ENCODE data around the gene CNTNAP4. TPM values are rescaled to one million over a fixed set of nuclear protein-coding genes. Genes with fewer than 3 reads are reported as not detected.

Gene CNTNAP4
- total RNA-seq, 1 donor from 2014 or later = not detected

DNA sequence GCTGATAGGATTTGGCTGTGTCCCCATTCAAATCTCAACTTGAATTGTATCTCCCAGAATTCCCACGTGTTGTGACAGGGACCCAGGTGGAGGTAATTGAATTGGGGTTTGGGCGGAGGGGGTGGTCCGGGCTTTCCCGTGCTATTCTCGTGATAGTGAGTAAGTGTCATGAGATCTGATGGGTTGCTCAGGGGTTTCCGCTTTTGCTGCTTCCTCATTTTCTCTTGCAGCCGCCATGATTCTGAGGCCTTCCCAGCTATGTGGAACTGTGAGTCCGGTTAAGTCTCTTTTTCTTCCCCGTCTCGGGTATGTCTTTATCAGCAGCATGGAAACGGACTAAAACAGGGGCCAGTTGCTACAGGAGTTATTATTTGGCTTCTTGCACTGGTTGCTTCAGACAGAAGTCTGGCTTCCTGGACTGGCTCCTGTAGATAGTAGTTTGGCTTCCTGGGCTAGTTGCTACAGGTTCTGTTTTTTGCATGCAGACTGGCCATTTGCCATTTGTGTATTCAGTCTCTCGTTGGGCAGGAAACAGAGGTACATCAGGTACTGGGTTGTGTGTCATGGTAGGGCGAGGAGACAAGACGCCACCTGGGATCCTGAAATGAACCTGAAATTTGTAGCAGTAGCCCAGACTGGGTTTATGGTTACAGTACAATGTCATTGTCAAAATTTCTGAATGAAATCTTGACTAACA lies 32.6 kb downstream of the CNTNAP4 start:
- Histone ChIP-seq H3K4me3 (no peak overlapping the region), H3K9me3 (no peaks in the 10 kb centered on the region), H3K4me1 (no peaks in the 10 kb centered on the region), H3K27me3 (no peaks in the 10 kb centered on the region), H3K27ac (no peak overlapping the region), H3K36me3 (no peaks in the 10 kb centered on the region)
- intact Hi-C loops (cut with DNase I) = no loop called here
- ATAC-seq (no peak), DNase-seq (no peak)
- TF ChIP-seq, protein P1, sequence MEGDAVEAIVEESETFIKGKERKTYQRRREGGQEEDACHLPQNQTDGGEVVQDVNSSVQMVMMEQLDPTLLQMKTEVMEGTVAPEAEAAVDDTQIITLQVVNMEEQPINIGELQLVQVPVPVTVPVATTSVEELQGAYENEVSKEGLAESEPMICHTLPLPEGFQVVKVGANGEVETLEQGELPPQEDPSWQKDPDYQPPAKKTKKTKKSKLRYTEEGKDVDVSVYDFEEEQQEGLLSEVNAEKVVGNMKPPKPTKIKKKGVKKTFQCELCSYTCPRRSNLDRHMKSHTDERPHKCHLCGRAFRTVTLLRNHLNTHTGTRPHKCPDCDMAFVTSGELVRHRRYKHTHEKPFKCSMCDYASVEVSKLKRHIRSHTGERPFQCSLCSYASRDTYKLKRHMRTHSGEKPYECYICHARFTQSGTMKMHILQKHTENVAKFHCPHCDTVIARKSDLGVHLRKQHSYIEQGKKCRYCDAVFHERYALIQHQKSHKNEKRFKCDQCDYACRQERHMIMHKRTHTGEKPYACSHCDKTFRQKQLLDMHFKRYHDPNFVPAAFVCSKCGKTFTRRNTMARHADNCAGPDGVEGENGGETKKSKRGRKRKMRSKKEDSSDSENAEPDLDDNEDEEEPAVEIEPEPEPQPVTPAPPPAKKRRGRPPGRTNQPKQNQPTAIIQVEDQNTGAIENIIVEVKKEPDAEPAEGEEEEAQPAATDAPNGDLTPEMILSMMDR (IDR thresholded peaks at IDR 0.05) = no peak

DNA sequence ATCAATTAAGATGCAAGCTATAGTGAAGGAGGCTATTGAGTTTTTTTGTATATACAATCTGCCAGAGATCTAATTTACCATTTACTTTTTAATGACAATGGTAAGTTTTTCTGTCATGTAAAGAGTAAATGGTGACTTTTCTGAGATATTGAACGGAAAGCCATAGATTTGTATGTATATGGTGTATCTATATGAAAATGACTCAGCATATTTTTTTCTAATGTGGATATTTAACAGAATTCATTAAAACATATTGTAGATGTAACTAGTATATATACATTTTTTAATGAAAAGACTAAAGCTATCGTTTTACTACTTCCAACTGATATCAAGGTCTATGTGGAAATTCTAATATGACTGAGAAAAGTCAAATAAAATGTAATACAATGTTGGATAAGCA lies 34.1 kb downstream of the CNTNAP4 start:
- ATAC-seq (no peak), DNase-seq (no peak)
- Histone ChIP-seq H3K4me3 (no peak overlapping the region), H3K9me3 (no peaks in the 10 kb centered on the region), H3K36me3 (no peaks in the 10 kb centered on the region), H3K27me3 (no peaks in the 10 kb centered on the region), H3K4me1 (no peaks in the 10 kb centered on the region), H3K27ac (no peak overlapping the region)
- intact Hi-C loops (cut with DNase I) = no loop called here
- TF ChIP-seq, protein P1 (IDR thresholded peaks at IDR 0.05) = no peak

DNA sequence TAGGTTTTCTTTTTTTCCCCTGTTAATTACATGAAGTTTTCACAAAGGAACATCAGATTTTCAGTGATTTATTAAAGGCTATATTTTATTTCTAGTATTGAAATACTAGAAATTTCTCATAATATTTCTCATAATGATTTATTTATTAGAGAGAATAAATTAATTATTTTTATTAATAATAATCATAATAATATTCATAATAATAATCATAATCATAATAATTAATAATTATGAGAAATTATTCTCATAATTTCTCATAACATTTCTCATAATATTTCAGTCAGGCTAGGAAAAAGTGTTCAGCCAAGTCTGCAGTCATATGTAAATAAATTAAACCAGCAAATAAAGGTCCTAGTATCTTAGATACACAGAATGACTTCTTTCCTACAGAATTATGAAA lies 41.4 kb downstream of the CNTNAP4 start:
- ATAC-seq (no peak), DNase-seq (no peak)
- H3K36me3 ChIP-seq = no peaks in the 10 kb centered on the region
- H3K4me1 ChIP-seq = no peaks in the 10 kb centered on the region
- no peak overlapping the region for H3K27ac ChIP-seq
- TF ChIP-seq, protein P1 (IDR thresholded peaks at IDR 0.05) = no peak
- H3K27me3 ChIP-seq = no peaks in the 10 kb centered on the region
- H3K4me3 ChIP-seq = no peak overlapping the region
- intact Hi-C loops (cut with DNase I) = no loop called here
- no peaks in the 10 kb centered on the region for H3K9me3 ChIP-seq

DNA sequence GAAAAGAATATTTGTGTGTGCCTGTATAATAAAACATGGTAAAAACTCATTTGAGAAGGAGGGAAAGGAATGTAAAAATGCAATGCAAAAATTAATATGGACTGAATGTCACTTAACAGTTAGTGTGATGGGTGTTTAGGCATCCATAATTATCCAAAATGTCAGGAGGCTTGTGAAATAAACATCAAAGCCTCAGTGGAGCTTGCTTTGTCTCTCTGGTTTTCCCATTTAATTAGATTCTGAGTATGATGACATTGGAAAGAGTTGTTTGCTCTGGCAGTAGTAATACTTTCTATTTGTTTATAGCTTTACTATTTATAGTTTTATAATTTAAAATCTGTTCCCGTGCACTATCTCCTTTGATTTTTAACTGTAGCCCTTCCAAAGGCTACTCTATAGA lies 51.9 kb downstream of the CNTNAP4 start:
- DNase-seq (no peak), ATAC-seq (no peak)
- Histone ChIP-seq H3K36me3 (no peaks in the 10 kb centered on the region), H3K27me3 (no peaks in the 10 kb centered on the region), H3K4me3 (no peak overlapping the region), H3K4me1 (no peaks in the 10 kb centered on the region), H3K27ac (no peak overlapping the region), H3K9me3 (no peaks in the 10 kb centered on the region)
- intact Hi-C loops (cut with DNase I) = no loop called here
- TF ChIP-seq, protein P1 (IDR thresholded peaks at IDR 0.05) = no peak

DNA sequence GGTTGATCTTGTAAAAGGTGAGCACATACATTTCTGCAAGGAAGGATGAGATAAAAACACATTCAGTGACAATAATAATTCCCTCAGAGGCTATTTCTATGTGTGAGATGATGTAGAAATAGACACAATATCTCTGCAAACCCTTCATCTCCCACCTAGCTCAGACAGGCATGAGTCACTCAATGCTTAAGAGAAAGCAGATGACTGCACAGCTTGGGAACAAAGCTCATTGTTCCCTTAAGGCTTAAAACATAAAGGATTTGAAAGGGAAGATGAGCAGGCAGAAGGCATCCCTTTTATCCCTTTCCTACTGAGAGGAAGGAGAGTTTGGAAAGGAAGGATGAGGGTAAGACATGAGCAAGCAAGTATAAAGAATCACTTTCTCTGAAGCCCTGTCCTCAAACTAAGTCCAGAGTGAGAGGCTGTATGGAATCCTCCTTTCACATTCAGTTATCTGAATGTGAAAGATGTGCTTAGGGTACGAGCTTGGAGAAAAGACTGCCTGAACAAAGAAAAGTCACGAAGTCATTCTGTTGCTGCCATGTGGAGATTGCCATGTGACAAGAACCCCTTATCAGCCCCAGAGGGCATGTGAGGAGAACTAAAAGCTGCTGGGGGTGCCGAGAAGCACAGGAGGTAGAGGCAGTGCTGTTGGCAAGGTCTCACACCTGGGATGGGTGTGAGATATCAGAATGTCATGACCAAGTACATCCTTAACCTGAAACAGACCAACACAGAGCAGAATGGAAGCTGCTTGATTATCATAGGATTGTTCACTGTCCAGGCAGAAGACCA lies 58.2 kb downstream of the CNTNAP4 start:
- intact Hi-C loops (cut with DNase I) = no loop called here
- Histone ChIP-seq H3K4me3 (no peak overlapping the region), H3K27ac (no peak overlapping the region), H3K36me3 (no peaks in the 10 kb centered on the region), H3K4me1 (no peaks in the 10 kb centered on the region), H3K27me3 (no peaks in the 10 kb centered on the region), H3K9me3 (no peaks in the 10 kb centered on the region)
- DNase-seq (no peak), ATAC-seq (no peak)
- TF ChIP-seq, protein P1 (IDR thresholded peaks at IDR 0.05) = no peak

Measured in upper lobe of right lung (tissue), 1 donor.